A204.1 (cell line): ENCODE results near the gene MOK.

Experiments
- FAIRE-seq: peaks from 2 replicates; lab custom pipeline; 2012; peaks lifted over from hg19 to GRCh38; lab: Jason Lieb, UNC

MOK gene

GRCh38 chr14:102223682-102224081 is 81.3 kb downstream of the MOK start:
- no peak for FAIRE-seq

GRCh38 chr14:102222751-102223150 is 82.2 kb downstream of the MOK start:
- no peak for FAIRE-seq

DNA sequence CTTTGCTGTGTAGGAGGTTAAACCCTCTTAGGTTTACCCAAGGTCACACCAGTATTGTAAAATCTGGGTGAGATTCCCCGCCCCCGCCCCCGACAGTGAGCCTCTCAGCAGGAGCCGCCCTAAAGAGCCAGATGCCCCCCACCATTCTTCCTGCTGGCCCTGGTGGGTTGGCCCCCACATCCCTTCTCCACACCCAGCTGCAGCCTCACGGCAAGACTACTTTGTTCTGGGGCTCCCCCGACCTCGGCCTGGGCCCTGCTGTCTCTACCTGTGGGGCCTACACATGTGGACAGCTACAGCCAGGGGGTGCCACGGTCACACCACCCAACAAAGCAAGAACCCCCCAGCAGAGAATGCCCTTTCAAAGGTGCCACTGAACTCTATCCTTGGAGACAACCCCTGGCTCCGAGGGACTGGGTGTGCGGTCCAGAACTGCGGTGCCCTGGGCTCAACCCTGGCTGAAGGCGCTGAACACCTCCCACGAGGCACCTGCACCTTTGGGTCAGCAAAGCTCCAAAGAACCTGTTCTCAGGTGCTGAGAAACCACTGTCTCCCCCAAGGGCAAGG is 82.9 kb downstream of the MOK start:
- no peak for FAIRE-seq

DNA sequence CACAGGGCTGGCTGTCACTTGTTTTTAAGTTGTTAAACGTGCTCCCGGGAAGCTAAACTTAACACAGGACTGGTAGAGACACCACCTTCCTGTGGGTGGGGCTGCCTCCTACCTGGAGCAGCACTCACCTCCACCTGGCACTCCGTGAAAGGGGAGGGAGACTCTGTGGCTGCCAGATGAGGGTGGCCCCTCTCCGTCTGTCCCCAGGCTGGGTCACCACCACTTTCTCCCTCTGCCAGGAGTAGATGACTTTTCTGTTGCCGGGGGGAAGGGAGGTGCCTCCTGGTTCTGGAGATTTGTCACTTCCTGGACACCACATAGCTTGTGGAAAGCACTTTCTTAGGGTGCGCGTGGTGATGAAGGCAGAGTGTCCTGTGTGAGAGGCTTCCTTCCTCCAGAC is 83.9 kb downstream of the MOK start:
- FAIRE-seq = no peak

DNA sequence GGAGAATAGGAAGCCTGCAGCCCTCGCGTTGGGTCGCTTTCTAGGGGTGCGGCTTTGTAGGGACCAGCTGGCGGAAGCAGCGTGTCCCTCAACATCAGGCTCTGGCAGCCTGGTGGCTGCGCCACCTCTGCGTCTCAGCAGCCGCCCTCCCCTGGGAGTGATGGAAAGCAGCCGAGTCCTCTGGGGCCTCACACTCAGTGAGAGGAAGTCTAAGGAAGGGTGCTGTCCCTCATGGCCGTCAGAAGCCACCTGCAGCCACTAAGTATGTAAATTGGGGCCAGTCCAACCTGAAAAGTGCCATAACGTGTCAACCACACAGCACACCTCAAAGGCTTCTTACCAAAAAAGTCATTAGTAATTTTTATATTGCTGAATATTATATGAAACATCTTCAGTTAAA is 84.9 kb downstream of the MOK start:
- no peak for FAIRE-seq

- no peak for FAIRE-seq
These were observed 85.6 kb downstream of the MOK start for GRCh38 chr14:102219316-102219715.

GRCh38 chr14:102218688-102219087 is 86.3 kb downstream of the MOK start:
- no peak for FAIRE-seq

DNA sequence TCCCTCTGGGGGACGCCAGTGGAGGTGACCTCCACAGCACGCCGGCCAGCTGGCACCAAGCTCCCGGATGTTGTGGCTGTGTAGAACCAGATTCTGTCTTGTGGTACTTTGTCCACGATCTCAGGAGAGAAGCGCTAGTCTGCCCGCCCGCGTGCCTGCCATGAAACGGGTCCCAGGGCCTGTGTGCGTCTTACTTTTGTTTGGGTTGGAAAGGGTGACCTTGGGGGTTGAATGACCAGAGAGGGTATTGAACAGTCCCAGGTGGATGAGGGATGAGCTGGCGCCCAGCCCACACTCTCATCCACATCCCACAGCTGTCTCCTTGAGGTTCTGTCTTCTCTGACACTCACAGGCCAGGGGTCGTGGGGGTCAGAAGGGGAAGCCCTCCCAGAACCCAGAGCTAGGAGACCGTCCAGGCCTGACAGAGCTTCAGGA is 87.0 kb downstream of the MOK start:
- no peak for FAIRE-seq

DNA sequence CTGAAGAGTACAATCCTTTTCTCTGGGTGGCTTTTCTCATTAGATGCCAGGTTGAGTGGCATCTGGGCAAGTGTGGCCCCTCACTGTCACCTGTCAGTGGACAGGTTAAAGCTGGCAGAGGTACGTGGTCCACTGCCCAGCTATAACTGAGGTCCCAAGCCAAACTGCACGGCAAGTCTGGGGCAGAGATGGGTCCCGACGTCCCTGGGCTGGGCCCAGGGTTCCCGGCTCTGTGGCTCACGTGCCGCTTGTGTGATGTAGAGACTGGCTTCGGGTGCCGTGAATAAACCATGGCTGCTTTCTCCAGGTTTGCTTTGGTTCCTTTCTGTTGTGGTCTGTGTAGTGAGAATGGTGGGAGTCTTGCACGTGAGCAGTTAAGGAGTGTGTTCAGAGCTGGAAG is 87.6 kb downstream of the MOK start:
- FAIRE-seq = no peak

DNA sequence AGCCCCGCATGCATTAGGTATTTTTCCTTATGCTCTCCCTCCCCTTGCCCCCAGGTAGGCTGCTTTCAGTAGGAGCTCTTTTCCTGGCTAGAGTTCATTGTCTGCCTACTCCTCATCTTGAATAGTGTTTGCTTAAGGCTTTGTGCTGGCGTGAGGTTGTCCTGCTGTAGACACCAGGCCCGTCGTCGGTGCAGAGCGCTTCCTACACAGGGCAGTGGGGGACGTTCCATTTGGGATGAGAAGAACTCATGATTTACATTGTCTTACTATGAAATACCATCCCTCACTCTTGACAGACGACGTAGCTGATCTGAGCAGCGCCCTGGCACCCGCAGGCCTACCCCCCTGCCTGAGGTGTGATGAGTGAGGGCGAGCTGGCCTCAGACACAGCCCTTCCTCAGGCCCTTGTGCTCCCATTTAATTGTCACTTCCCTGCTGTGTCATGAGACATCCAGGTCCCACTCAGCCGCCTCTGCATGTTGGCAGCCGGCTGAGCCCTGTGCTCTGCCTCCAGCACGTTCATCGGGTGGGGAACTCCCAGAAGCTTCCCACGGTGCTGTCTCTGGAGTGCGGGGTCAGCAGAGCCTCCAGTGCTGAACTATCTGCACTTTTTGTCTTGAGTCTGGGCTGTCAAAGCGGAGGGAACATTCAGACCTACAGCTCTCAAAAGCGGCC is 89.3 kb downstream of the MOK start:
- FAIRE-seq = no peak

- FAIRE-seq = no peak
These were observed 89.9 kb downstream of the MOK start for GRCh38 chr14:102215071-102215470.

DNA sequence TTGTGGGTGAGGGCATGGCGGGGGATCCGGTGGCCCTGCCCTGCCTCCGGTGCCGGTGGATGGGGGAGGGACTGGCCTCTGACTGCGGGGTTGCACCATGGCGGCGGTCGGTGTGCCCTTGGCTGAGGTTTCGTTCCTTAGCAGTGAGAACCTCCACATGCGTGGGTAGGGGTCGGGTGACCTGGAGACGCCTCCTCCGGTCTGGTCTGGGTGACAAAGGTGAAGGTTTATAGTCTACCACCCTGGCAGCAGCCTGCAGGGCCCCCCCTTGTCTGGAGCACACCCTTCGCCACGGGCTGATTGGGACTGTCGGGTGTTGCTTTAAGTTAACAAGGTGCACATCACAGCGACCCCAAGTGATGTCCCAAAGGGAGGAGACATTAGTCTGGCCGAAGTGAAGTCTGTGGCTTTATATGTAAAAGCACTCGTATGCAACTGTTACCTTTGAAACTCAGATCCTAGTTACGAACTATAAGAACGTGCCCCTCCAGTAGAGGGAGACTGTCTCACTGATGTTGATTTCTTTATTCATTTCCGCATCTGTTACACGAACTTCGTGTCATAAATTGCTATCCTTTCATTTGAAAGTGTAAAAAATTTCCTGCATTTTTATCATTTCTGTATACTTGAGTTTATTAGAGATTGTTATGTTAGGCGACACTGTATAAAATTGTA is 90.8 kb downstream of the MOK start:
- no peak for FAIRE-seq

GRCh38 chr14:102213470-102213869 is 91.5 kb downstream of the MOK start:
- no peak for FAIRE-seq

DNA sequence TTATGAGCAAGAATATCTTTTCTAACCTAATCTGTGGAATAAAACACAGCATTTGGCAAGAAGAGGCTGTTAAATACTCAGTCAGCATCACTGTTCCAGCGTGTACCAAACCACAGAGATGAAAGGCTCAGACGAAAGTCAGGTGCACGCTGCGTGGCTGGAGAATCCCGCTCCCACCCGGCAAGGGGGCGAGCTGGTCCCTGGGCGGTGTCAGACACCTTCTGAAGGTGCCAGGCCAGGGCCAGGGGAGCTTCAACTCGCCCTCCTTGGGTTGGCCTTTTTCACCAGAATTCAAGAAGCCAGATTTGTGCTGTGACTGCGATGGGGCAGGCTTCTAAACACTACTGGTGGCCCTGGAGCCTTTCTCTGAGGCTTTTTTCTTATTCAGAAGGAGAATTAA is 92.1 kb downstream of the MOK start:
- no peak for FAIRE-seq

- no peak for FAIRE-seq
These were observed 92.6 kb downstream of the MOK start for GRCh38 chr14:102212356-102212755.

DNA sequence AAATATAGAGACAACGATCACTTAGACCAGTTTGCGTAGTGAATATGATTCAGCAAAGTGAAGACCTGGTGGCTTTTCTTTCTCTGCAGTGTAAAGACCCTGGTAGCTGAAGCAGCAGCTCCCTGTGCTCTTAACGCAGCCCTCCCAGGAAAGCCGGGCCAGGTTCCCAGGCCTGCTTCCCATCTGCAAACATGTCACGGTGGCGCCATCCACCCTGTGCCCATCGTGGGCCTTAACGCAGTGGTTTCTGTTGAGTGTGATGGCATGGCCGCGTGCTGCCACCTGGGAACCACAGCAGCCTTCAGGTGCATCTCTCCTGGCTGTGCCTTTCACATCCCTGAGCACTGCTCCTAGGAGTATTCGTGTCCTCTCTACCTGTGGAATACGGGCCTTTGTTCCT is 93.7 kb downstream of the MOK start:
- FAIRE-seq = no peak

GRCh38 chr14:102210421-102211042 is 94.4 kb downstream of the MOK start:
- FAIRE-seq = no peak

DNA sequence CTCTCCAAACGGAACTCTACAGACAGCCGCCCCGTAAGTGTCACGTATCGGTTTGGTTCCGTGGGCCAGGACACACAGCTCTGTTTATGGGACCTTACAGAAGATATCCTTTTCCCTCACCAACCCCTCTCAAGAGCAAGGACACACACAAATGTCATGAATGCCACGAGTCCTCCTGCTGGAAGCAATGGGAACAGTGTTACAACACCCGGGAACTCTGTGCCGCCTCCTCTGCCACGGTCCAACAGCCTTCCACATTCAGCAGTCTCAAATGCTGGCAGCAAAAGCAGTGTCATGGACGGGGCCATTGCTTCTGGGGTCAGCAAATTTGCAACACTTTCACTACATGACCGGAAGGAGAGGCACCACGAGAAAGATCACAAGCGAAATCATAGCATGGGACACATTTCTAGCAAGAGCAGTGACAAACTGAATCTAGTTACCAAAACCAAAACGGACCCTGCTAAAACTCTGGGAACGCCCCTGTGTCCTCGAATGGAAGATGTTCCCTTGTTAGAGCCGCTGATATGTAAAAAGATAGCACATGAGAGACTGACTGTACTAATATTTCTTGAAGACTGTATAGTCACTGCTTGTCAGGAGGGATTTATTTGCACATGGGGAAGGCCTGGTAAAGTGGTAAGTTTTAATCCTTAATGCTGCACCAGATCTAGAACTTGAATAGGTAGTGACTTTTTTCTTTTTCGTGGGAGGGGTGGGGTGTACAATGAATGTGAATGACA is 95.6 kb downstream of the MOK start:
- FAIRE-seq = no peak

GRCh38 chr14:102208741-102209140 is 96.2 kb downstream of the MOK start:
- no peak for FAIRE-seq

DNA sequence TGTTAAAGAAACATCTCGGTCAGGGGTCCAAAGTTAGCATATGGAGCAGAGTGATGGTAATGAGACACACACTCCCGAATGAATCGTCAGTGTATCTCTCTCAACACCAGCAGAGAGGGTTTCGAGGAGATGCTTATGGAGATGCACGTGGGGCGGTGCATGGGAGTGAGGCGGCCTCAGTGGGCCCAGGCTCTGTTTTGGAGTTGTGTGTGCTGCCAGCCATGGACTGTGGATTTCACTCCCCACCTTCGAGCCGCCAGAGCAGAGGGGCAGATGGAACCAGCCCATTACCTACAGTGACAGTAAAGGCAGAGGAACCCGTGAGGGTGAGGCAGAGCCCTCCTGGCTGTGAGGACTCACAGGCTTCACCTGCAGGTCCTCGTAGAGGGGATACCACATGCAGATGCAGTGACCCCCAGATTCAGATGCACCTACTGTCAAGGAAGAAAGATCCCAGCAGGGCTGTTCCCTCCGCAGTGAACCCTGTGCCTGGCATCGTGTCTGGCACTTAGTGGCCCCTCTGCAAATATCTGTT is 97.1 kb downstream of the MOK start:
- FAIRE-seq = no peak

DNA sequence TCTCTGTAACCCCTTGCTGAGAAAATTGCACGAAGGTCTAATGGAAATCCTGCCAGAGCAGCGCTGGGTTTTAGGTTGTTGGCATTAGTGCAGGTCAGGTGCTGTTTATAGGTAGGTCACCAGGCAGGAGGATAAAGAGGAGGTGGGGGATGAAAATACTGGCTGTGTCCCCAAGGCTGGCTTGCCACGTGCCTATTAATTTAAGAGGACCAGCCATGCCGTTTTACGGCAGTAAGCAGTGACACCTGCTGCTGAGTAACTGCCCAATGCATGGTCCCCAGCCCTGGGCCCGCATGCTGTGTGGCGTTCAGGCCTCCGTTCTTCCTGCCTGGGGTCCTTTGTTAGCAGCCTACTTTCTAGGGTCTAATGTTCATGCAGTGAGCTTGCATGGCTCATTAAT is 98.0 kb downstream of the MOK start:
- no peak for FAIRE-seq

- no peak for FAIRE-seq
These were observed 99.4 kb downstream of the MOK start for GRCh38 chr14:102205560-102205959.
